GM21367 (cell line): ENCODE measurements around the gene TMEM135.
A peak's percentile ranks its signal among the peaks of the same experiment; 100 is the strongest.

Source experiments
- ATAC-seq: cut with Tn5 transposase; IDR thresholded peaks from one replicate; pipeline ENCODE4 v1.9.1; 2021; ENCODE audit not compliant: unreplicated experiment

Gene TMEM135

GRCh38 chr11:87190071-87190470, 152.3 kb downstream of the TMEM135 start:
- no peak for ATAC-seq

GRCh38 chr11:87193756-87194470, 156.2 kb downstream of the TMEM135 start:
- ATAC-seq, result no peak

GRCh38 chr11:87194985-87195820, 157.5 kb downstream of the TMEM135 start:
- no peak for ATAC-seq

- ATAC-seq, result no peak
Observed at GRCh38 chr11:87198266-87198881, 160.6 kb downstream of the TMEM135 start.

DNA sequence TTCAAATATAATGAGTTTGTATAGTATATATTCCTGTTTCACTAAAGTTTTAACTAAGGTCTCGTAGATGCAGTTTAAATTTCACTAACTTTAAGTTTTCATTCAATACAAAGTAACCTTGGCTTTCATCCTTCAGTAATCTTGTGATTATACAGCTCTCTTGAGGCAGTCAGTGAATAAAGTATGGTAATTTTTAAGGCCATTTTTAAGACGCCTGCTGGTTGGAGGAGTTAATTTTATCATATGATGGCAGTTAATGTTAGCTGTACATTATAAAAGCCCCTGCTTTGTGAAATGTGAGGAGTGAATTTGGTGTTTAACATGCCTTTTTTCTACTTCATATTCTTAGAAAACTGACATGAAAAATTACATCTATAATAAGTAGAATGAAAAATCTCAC, 163.6 kb downstream of the TMEM135 start:
- ATAC-seq, result no peak

DNA sequence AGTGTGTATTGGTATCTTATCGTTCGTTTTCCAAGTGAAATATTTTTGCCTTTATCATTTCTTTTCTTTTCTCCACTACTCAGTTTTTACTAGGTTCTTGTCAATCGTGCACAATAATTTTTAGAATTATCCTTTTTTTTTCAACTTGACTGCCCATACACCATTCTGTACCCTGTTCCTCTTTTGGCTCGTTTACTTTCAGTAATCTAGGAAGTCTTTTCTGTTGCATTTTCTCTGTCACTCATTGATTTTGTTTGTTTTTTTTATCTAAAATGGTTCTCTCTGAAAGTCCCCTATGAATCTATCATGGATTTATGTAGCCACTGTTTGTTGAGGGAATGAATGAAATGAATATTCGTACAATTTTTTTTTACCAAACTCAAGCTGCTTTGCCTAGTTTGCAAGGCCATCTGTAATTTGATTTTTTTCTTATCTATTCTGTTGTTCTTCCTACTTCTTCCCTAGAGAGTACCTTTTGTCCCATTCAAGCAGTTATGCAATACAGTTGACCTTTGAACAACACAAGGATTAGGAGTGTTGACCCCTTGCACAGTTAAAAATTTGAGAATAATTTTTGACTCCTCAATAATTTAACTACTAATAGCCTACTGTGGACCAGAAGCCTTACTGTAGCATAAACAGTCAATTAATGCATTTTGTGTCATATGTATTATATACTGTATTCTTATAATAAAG, 166.3 kb downstream of the TMEM135 start:
- ATAC-seq, result no peak

- no peak for ATAC-seq
Observed at GRCh38 chr11:87212891-87213290, 175.2 kb downstream of the TMEM135 start.

- no peak for ATAC-seq
Observed at GRCh38 chr11:87213444-87213843, 175.7 kb downstream of the TMEM135 start.

- ATAC-seq, result no peak
Observed at GRCh38 chr11:87215236-87215635, 177.5 kb downstream of the TMEM135 start.

DNA sequence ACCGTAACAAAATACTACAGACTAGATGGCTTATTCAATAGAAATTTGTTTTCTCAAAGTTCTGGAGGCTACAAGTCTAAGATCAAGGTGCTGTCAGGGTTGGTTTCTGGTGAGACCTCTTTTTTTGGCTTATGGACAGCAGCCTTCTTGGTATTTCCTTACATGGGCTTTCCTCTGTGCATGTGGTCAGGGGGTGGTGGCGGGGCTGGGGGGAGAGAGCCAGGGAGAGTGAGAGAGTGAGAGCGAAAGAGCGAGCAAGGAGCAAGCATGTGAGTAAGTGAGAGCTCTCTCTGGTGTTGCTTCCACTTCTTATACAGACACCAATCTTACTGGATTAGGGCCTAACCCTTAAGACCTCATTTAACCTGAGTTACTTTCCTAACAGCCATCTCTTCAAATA, 181.5 kb downstream of the TMEM135 start:
- peak; percentile 95 for ATAC-seq

GRCh38 chr11:87223816-87224215, 186.1 kb downstream of the TMEM135 start:
- no peak for ATAC-seq

GRCh38 chr11:87224486-87224885, 186.8 kb downstream of the TMEM135 start:
- no peak for ATAC-seq

DNA sequence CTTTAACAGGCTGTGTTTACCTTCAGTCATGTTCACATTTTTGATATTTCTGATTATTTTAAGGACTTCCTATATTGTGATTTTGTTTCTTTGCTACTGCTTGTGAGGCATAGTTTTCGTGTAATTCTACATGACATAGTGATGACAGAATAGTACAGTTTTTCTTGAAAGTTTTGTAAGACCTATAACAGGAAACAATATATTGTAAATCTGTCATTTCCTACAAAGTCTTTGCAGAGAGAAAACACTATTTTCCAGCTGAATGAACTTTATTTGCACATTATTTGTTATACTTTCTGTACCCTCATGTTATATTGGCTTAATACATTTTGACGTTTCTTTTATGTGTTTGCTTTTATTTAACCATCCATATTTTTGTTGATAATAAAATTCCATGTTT, 191.1 kb downstream of the TMEM135 start:
- ATAC-seq, result no peak

DNA sequence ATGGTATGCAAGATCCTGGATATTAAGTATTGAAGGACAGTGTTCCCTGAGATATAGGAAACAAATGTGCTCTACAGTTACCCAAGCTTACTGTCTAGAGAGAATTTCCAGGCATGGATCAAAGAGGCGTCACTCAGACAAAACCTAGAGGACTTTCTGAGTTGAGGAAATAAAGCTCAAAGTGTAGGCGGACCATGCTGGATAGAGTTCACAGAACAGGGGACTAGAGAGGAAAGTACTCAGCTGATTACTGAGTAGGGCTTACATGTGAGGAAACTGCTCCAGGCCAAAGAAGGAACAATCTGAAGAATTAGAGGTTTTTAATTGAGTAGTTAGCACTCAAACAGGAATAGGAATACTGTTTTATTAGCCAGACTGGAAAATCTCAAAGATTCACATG, 193.3 kb downstream of the TMEM135 start:
- no peak for ATAC-seq

DNA sequence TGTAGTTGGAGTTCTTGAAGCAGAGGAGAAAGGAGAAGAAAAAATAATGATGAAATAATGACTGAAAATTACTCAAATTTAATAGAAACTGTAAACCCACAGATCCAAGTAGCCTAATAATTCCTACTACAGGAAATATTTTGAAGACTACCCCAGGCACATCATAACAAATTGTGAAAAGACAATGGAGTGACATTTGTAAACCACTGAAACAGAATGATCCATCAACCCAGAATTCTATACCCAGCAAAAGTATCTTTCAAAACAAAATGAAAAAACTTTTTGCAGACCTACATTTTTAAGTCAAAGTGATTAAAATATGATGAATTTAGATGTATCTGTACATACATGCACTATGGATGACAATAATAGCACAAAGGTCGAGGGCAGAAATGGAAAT, 194.6 kb downstream of the TMEM135 start:
- no peak for ATAC-seq

DNA sequence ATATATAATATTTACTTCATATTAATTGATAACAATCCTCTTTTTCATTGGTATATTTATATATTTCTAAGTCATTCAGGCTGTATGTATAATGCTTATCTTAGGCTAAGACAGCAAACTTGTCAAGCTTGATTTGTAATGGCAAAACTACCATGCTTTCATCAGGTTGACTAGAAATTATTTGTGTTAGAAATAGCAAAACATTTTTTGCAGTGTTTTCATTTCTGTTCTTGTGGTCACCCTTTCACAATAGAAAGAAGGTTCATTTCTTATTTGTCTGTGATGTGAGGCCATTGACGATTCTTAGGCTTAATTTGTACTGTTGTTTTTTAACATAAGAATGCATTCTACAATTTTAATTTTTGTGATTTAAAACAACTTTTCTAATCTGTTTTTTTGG, 197.6 kb downstream of the TMEM135 start:
- no peak for ATAC-seq

- no peak for ATAC-seq
Observed at GRCh38 chr11:87236368-87236767, 198.6 kb downstream of the TMEM135 start.

- ATAC-seq, result no peak
Observed at GRCh38 chr11:87239001-87239400, 201.3 kb downstream of the TMEM135 start.

DNA sequence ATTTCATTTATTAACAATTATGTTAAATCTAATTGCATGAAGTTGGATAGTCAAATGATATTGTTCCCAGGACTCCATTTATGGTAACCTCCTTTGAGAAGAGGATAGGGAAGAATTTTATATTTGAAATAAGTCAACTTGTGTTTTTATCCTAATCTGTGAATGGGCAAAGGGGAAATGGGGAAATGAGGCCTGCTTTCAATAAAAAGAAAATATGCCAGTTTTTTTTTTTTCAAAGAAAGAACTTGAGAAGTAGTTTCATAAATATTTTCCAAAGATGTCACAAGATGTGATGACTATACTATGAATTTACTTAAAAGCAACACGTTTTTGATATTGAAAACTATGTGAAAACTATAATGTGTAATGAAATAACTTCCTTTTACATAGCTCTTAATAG, 201.8 kb downstream of the TMEM135 start:
- no peak for ATAC-seq

DNA sequence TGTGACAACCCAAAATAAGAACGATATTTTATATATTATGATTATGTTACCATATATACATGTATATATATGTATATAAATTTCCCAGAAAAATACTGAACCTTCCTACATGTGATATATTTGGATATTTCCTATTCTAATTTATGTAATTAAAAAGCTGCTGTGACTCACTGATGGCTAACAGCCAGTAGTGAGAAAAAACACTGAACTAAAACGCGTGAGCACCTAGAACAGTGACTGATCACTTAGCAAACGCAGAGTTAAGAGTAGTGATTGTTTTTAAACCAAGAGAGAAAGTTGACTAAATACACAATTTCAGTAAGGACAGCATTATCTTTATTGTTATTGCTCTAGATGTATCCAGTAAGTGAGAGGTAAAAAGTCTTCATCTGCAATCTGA, 213.8 kb downstream of the TMEM135 start:
- no peak for ATAC-seq

- no peak for ATAC-seq
Observed at GRCh38 chr11:87252869-87253268, 215.1 kb downstream of the TMEM135 start.
